GM19193 (cell line): ENCODE data around the gene GINS1.

Source experiments
- POLR2A ChIP-seq: IDR thresholded peaks from 4 replicates; pipeline ENCODE4 v1.6.1; 2011; ENCODE audit not compliant: insufficient read depth, insufficient read length; ENCODE audit errors: extremely low read depth

GINS1 gene

DNA sequence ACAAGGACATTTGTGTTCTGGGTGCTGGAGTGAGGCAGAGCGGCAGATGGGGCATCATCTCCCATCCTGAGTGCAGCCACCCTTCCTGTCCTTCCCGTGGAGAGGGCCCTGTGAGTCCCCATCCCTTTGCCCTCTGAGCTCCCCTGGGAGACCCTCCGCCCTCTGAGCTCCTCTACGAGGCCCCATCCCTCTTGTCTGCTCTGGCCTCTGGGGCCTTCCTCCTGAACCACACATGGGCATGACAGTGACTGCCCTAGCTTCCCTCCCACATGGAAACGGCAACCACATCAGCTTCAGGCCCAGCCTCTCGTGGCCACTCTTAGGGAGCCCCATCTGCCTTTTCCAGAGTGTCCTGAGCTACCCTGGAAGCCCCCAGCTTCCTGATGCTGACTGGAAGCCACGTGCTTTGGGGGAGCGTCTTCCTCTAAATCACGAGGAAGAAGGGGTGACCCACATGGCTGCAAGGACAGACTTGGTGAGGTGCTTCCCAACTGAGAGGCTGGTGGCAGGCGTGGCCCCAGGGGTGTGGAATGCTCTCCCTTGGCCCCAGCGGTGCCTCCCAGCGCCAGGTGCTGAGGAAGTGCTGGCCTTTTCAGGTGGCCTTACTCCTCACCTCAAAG is 52.6 kb downstream of the GINS1 start:
- TF ChIP-seq POLR2A = no peak

DNA sequence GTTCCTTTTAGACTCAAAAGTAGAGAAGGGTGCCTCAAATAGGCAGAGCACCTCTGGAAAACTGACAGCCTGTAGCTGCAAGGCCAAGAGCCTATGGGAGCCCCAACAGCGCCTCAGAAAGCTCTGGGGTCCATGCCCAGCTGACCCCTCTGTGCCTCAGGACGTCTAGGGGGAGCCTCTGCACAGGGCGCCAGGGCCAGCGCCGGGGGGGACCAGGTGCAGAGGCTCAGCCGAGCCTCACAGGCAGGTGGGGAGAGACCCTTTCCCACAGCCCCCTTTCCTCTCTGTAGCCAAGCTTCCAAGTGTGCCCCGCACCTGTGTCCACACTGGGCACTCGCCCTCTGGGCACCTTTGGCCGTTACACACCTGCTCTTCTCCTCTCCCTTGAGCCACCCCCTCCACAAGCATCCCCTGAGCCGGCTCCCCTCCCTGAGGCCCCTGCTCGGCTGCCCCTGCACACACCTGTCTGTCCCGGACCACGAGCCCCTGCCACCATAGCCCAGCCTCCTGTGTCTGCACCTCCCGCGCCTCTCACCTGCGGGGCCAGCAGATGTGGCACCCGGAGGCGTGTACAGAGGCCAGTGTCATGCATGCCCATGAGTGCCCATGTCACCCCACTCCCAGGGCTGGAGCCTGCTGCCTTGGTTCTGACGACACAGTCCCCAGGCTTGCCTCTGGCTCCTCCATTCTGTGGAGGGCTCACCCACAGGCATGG is 53.2 kb downstream of the GINS1 start:
- TF ChIP-seq POLR2A = no peak

GRCh38 chr20:25461281-25461650 is 53.8 kb downstream of the GINS1 start:
- no peak for TF ChIP-seq POLR2A

DNA sequence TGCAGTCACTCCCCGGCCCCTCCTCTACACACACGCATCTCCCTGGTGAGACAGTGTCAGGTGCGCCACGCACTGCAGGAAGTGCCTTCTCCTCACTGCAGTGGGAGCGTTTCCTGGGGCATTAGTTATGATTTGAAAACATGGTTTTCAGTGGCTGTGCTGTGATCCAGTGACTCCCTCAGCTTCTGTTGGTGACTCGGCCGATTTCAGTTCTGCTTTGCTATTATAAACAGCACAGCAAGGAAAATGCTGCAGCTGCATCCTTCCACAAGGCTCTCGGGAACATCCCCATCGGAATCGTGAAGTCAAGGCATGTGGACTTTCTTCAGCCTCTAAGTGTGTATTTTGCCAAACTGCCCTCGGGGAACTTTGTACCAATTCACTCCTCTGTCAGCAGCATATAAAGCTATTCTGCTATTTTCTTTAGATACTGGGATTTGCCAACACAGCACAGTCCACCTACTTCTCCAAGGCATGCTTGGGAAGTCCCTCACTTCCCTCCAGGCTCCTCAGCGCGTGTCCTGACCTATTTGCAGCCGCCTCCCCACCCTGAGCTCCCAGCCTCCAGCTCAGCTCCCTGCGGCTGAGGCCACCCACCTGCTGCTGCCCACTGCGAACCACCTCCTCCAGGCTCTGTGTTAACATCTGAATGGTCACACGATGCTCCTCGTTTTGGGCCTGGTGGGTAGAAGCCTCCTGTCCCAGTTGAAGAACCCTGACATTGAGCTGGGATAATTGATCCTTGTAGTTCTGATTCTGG is 54.5 kb downstream of the GINS1 start:
- no peak for TF ChIP-seq POLR2A

DNA sequence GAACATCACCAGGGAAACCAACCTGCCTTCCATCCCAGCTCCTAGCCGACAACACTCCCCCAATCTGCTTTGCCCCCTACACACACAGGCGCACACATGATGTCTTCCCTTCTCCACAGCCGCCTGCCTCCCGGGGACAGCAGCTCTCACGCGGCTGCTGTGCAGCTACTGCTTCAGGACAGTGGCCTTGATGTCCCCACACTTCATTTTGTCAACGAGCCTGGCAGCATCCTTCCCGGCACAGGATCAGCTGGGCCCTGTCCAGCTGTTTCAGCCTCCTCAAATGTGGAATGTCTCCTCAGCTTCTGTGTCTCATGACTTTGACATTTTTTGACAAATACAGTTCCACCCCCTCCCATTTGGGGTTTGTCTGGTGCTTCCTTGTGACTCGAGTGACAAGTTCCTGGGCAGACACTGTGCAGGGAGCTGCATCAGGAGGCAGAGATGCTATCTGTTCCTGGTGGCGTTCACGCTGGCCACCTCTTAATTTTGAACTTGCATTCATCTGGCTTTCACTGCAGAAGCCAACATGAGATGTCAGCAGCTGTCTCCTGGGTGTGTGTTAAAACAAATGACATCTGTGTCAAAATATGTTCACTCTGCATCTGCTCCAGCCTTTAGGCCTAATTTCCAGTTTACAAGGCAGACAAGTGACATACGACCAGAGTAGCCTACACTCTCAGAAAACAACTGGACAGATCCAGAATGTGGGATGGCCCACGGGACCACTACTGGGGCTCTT is 57.2 kb downstream of the GINS1 start:
- no peak for TF ChIP-seq POLR2A

DNA sequence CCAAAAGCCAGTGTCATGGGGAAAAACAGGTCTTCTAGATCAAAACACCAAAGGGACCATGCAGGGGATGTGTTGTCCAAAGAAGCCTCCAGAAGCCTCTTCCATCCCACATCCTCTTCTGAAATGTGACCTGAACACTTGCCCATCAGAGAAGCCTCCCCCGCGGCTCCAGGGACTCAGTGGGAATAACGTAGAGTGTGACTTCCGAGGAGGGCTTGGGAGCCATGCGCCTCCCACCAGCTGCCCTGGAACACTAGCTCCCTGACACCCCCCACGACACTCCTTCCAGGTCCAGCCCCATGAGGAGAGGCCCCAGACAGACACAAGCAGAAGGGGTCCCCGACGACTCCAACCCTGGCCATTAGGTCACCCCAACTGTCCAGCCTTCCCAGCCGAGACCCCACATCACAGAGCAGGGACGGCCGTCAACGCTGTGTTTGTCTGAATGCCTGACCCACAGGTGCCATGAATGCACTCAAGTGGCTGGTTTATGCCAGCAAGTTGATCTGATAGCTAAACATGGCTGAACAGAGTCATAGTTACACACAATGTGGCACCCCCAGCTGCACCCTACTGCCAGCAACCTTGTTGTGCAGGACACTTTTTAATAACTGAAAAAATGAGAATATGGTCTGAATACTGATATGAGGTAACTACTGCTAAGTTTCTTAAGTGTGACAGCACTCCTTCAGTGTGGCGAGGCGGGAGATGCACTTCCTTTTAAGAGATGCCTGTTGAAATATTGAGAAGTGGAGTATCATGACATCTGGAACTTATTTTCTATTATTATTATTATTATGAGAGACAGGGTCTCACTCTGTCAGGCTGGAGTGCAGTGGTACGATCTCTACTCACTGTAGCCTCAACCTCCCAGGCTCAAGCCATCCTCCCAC is 58.0 kb downstream of the GINS1 start:
- no peak for TF ChIP-seq POLR2A

DNA sequence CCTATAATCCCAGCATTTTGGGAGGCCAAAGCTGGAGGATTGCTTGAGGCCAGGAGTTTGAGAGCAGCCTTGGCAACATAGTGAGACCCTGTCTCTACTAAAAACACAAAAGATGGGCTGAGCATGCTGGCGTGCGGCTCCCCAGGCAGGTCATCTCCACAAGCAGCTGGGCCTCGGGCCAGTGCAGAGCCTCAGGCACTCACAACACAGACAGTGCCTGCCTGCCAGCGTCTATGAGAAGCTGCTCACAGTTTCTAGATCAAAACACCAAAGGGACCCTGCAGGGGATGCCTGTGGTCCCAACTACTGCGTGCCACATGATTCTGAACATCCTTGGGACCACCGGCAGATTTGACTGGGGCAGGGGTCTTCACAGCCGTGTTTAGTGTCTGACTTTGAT is 59.4 kb downstream of the GINS1 start:
- no peak for TF ChIP-seq POLR2A

GRCh38 chr20:25467441-25467840 is 60.0 kb downstream of the GINS1 start:
- TF ChIP-seq POLR2A = no peak

- no peak for TF ChIP-seq POLR2A
Measured at GRCh38 chr20:25468126-25469075, 60.9 kb downstream of the GINS1 start.

GRCh38 chr20:25469558-25469957 is 62.1 kb downstream of the GINS1 start:
- no peak for TF ChIP-seq POLR2A

- no peak for TF ChIP-seq POLR2A
Measured at GRCh38 chr20:25470045-25470444, 62.6 kb downstream of the GINS1 start.

GRCh38 chr20:25471020-25471419 is 63.5 kb downstream of the GINS1 start:
- TF ChIP-seq POLR2A = no peak
